SU-DHL-6 (cell line): ENCODE data around the gene TM9SF1.

ENCODE experiments used
- H2AFZ ChIP-seq: fragments of 200-600 bp; sonication (generic); 2 replicates; pipeline ENCODE4 v1.6.1; 2014; ENCODE audit warnings: low read depth, mild to moderate bottlenecking, moderate library complexity, mixed read lengths, antibody characterized with exemption, low read length; ENCODE audit not compliant: severe bottlenecking
- H3F3A ChIP-seq: fragments of 200-600 bp; shearing (Covaris generic); 2 replicates; pipeline ENCODE4 v1.6.0; 2016; ENCODE audit warnings: antibody characterized with exemption, mild to moderate bottlenecking; ENCODE audit not compliant: insufficient read depth
- H3K27ac ChIP-seq: fragments of 200-600 bp; sonication (generic); 2 replicates; pipeline ENCODE4 v1.5.1; 2016; ENCODE audit warnings: low read depth, mild to moderate bottlenecking, low read length, moderate library complexity, mixed read lengths
- H3K27me3 ChIP-seq: fragments of 200-600 bp; sonication (generic), shearing (Covaris generic); 2 replicates; pipeline ENCODE4 v1.6.0; 2014; ENCODE audit warnings: mild to moderate bottlenecking, low read length
- H3K36me3 ChIP-seq: fragments of 200-600 bp; sonication (generic); 2 replicates; pipeline ENCODE4 v1.6.1; 2014; ENCODE audit warnings: mild to moderate bottlenecking, low read length, mixed read lengths
- H3K4me2 ChIP-seq: fragments of 300-600, 200-600 bp; shearing (Covaris generic), sonication (generic); 2 replicates; pipeline ENCODE4 v1.6.0; 2014; ENCODE audit warnings: low read length, low read depth, mild to moderate bottlenecking; ENCODE audit not compliant: poor library complexity, severe bottlenecking
- H3K4me3 ChIP-seq: fragments of 200-600 bp; sonication (generic); 2 replicates; pipeline ENCODE4 v1.5.1; 2014; ENCODE audit warnings: antibody characterized with exemption, low read length, mild to moderate bottlenecking, mixed read lengths; ENCODE audit not compliant: insufficient read depth, poor library complexity, severe bottlenecking
- H3K79me2 ChIP-seq: fragments of 200-600 bp; sonication (generic); 2 replicates; pipeline ENCODE4 v1.6.1; 2014; ENCODE audit warnings: mild to moderate bottlenecking, low read length, moderate library complexity; ENCODE audit not compliant: insufficient read depth
- H3K9ac ChIP-seq: fragments of 200-600 bp; sonication (generic); 2 replicates; pipeline ENCODE4 v1.7.0; 2014; ENCODE audit warnings: mild to moderate bottlenecking, low read length
- H3K9me2 ChIP-seq: fragments of 200-600 bp; sonication (generic); replicated peaks from 2 replicates; pipeline ENCODE4 v1.6.1; 2014; ENCODE audit warnings: low read length; ENCODE audit not compliant: insufficient read depth
- H3K9me3 ChIP-seq: fragments of 200-600 bp; sonication (generic); 2 replicates; pipeline ENCODE4 v1.6.1; 2014; ENCODE audit warnings: low read length, mixed read lengths; ENCODE audit not compliant: insufficient read depth
- H4K20me1 ChIP-seq: fragments of 200-600 bp; sonication (generic); 2 replicates; pipeline ENCODE4 v1.6.1; 2014; ENCODE audit warnings: low read depth, mild to moderate bottlenecking, antibody characterized with exemption, low read length, moderate library complexity, mixed read lengths
- CTCF ChIP-seq: fragments of 200-600 bp; sonication (generic); IDR thresholded peaks from one replicate; pipeline ENCODE4 v1.5.1; 2017; ENCODE audit warnings: antibody characterized with exemption, mild to moderate bottlenecking, low read length, moderate library complexity; ENCODE audit not compliant: insufficient read depth, poor library complexity, severe bottlenecking
- EZH2phosphoT487 ChIP-seq: fragments of 200-600 bp; sonication (generic), shearing (Covaris generic); conservative IDR thresholded peaks from 2 replicates; pipeline ENCODE4 v1.6.1; 2018; ENCODE audit warnings: mild to moderate bottlenecking, antibody characterized with exemption, low read length, moderate library complexity, mixed read lengths

The TM9SF1 gene

GRCh38 chr14:24159777-24160498 is 35.3 kb downstream of the TM9SF1 start:
- Histone ChIP-seq H3K27ac (no peak overlapping the region), H3K27me3 (no peaks in the 10 kb centered on the region), H3K36me3 (no peaks in the 10 kb centered on the region), H3K79me2 (peaks cover 10% of the 10 kb centered on the region; the same call in 1 of the 2 replicates), H3K9me2 (no peaks in the 10 kb centered on the region), H3K9ac (no peak overlapping the region), H3F3A (0 out of 2 replicates have a peak, but pooled peaks cover 3% of the 10 kb centered on the region), H2AFZ (no peak overlapping the region), H4K20me1 (no peaks in the 10 kb centered on the region), H3K4me2 (no peak overlapping the region), H3K9me3 (no peaks in the 10 kb centered on the region), H3K4me3 (no peak overlapping the region)
- TF ChIP-seq EZH2phosphoT487 (no peak), CTCF (no peak)

- H3K9me2 ChIP-seq: no peaks in the 10 kb centered on the region
- H3K36me3 ChIP-seq: no peaks in the 10 kb centered on the region
- TF ChIP-seq CTCF: no peak
- no peak for TF ChIP-seq EZH2phosphoT487
- no peak overlapping the region for H2AFZ ChIP-seq
- H3K27ac ChIP-seq: no peak overlapping the region
- H3K79me2 ChIP-seq: peaks cover 10% of the 10 kb centered on the region; the same call in 1 of the 2 replicates
- H4K20me1 ChIP-seq: no peaks in the 10 kb centered on the region
- H3K4me3 ChIP-seq: no peak overlapping the region
- H3K27me3 ChIP-seq: no peaks in the 10 kb centered on the region
- no peak overlapping the region for H3K9ac ChIP-seq
- no peak overlapping the region for H3K4me2 ChIP-seq
- H3K9me3 ChIP-seq: no peaks in the 10 kb centered on the region
- 0 out of 2 replicates have a peak, but pooled peaks cover 3% of the 10 kb centered on the region for H3F3A ChIP-seq
Observed at GRCh38 chr14:24157331-24157730, 37.9 kb downstream of the TM9SF1 start.

GRCh38 chr14:24156840-24157239 is 38.4 kb downstream of the TM9SF1 start:
- H3K9ac ChIP-seq: no peak overlapping the region
- no peak overlapping the region for H3K27ac ChIP-seq
- no peak overlapping the region for H3K4me3 ChIP-seq
- no peaks in the 10 kb centered on the region for H3K36me3 ChIP-seq
- peaks cover 5% of the 10 kb centered on the region; the same call in 1 of the 2 replicates for H3K79me2 ChIP-seq
- no peak for TF ChIP-seq EZH2phosphoT487
- no peak for TF ChIP-seq CTCF
- no peak overlapping the region for H3K4me2 ChIP-seq
- H3K27me3 ChIP-seq: no peaks in the 10 kb centered on the region
- H3K9me2 ChIP-seq: no peaks in the 10 kb centered on the region
- no peaks in the 10 kb centered on the region for H3K9me3 ChIP-seq
- 0 out of 2 replicates have a peak, but pooled peaks cover 3% of the 10 kb centered on the region for H3F3A ChIP-seq
- no peak overlapping the region for H2AFZ ChIP-seq
- no peaks in the 10 kb centered on the region for H4K20me1 ChIP-seq
